Upper lobe of left lung (tissue), 6 donors: ENCODE measurements around the gene MSL2. TPM values are rescaled to one million over a fixed set of nuclear protein-coding genes. Genes with fewer than 3 reads are reported as not detected.
A peak's percentile ranks its signal among the peaks of the same experiment; 100 is the strongest.
"Not testable (repeated sequence)": the region's sequence is repeated elsewhere in the genome, so short reads cannot be mapped to it uniquely, and the experiment has no call there.

Experiments
- ATAC-seq, 2 donors: fragments of 200-7000 bp; cut with Tn5 transposase; one replicate each; pipeline ENCODE4 v1.9.1; 2022; ENCODE audit warnings: mild to moderate bottlenecking in 2 of 2, moderate library complexity in 2 of 2; ENCODE audit not compliant: low FRiP score in 2 of 2
- DNase-seq, 2 donors: peaks; one replicate each; pipeline ENCODE4 v3.0.0-alpha.2; 2019 to 2020
- H3K27ac ChIP-seq, 4 donors: fragments of 200-600 bp; sonication (generic); one replicate each; pipeline ENCODE4 v1.5.1; 2016 to 2019
- H3K27me3 ChIP-seq, 4 donors: fragments of 200-600 bp; sonication (generic); one replicate each; pipeline ENCODE4 v1.5.1; 2017 to 2019
- H3K36me3 ChIP-seq, 4 donors: fragments of 200-600 bp; sonication (generic); one replicate each; pipeline ENCODE4 v1.5.1; 2016 to 2019
- H3K4me1 ChIP-seq, 4 donors: fragments of 200-600 bp; sonication (generic); one replicate each; pipeline ENCODE4 v1.5.1; 2018 to 2019
- H3K4me3 ChIP-seq, 4 donors: fragments of 200-600 bp; sonication (generic); one replicate each; pipeline ENCODE4 v1.5.1; 2017 to 2019; ENCODE audit warnings: mild to moderate bottlenecking in 2 of 4, moderate library complexity in 1 of 4
- H3K9me3 ChIP-seq, 4 donors: fragments of 200-600 bp; sonication (generic); one replicate each; pipeline ENCODE4 v1.5.1; 2018 to 2019
- CTCF ChIP-seq, 6 experiments: fragments of 450-650 bp in 4 of 6; fragments of 200-600 bp in 2 of 6; sonication (generic) in 2 of 6; IDR thresholded peaks; one replicate each; pipeline ENCODE4 v1.5.1; 2016 to 2019; ENCODE audit warnings: antibody characterized with exemption in 6 of 6
- EP300 ChIP-seq, 4 donors: sonication (generic); formaldehyde crosslinking; IDR thresholded peaks; one replicate each; pipeline ENCODE4 v1.5.1; 2017; ENCODE audit warnings: antibody characterized with exemption in 4 of 4, control low read depth in 2 of 4
- POLR2A ChIP-seq, 4 donors: fragments of 450-650 bp; IDR thresholded peaks; one replicate each; pipeline ENCODE4 v1.5.1; 2016 to 2017; ENCODE audit warnings: antibody characterized with exemption in 4 of 4, mild to moderate bottlenecking in 2 of 4
- POLR2AphosphoS5 ChIP-seq, 2 donors: sonication (generic); formaldehyde crosslinking; IDR thresholded peaks; one replicate each; pipeline ENCODE4 v1.5.1; 2017; ENCODE audit warnings: antibody characterized with exemption in 2 of 2
- WGBS, 2 donors: methylation state at CpG; one replicate each; pipeline ENCODE4 v1.1.5; 2017 to 2018; 5-methylcytosine and 5-hydroxymethylcytosine counted together
- total RNA-seq, 6 donors: library from RNA; depleted of rRNA in 4 of 6; stranded (reverse); fragments of >200 nt in 4 of 6; gene quantifications; one replicate each; pipeline versions ENCODE4 v1.1.0 to v1.2.1, GENCODE V29; 2016 to 2021
- donor health status: DM: no; HTN: no; CAD: no; lungs with moderate emphysema.
- donor health status: DM: no; HTN: yes; CAD: no; lungs with severe emphysema.

MSL2 gene
- total RNA-seq, 6 donors from 2014 or later, result 15.1 to 42.6 (median 33.4) TPM

- H3K9me3 ChIP-seq, result no peaks in the 10 kb centered on the region
- no peak for DNase-seq
- H3K36me3 ChIP-seq, result no peaks in the 10 kb centered on the region
- peaks cover 30 to 79% (median 37%) of the 10 kb centered on the region in 4 donors for H3K4me1 ChIP-seq
- ATAC-seq, result no peak
- no peak for TF ChIP-seq POLR2AphosphoS5 (IDR thresholded peaks at IDR 0.05)
- no peak for TF ChIP-seq POLR2A (IDR thresholded peaks at IDR 0.05)
- TF ChIP-seq CTCF (IDR thresholded peaks at IDR 0.05), result no peak
- no peak for TF ChIP-seq EP300 (IDR thresholded peaks at IDR 0.05)
- no peak overlapping the region for H3K4me3 ChIP-seq
- H3K27ac ChIP-seq, result no peak overlapping the region
- H3K27me3 ChIP-seq, result no peaks in the 10 kb centered on the region
Observed at GRCh38 chr3:136173939-136174490, 22.1 kb downstream of the MSL2 start.

DNA sequence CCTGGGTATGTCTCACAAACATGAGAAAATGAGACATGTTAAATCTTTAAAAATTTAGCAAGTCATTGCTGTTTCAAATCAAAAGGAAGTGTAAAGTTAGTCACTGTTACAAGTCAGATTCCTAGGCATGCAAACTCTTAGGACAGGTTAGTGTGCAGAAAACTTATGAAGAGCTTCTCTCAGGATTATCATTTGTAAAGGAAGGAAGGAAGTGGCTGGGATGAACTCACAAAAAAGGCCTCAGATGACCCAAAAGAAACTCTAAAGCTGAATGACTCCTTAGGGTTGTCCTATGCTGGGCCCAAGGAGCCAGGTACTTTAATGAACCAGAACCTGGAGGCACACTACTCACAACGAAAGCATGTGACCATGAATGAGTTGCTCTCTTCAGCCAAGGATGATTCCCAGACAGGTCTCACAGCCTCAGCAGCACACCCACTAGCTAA lies 25.0 kb downstream of the MSL2 start:
- WGBS, 2 donors, result 39 to 45% methylated on average over 1 of the region's 1 CpG
- Histone ChIP-seq H3K4me3 (no peak overlapping the region), H3K9me3 (no peaks in the 10 kb centered on the region), H3K27me3 (no peaks in the 10 kb centered on the region), H3K36me3 (no peaks in the 10 kb centered on the region), H3K27ac (no peak overlapping the region), H3K4me1 (peaks cover 27 to 62% (median 30%) of the 10 kb centered on the region in 4 donors)
- DNase-seq (no peak), ATAC-seq (no peak)
- TF ChIP-seq CTCF (IDR thresholded peaks at IDR 0.05), result no peak
- no peak for TF ChIP-seq POLR2A (IDR thresholded peaks at IDR 0.05)
- TF ChIP-seq EP300 (IDR thresholded peaks at IDR 0.05), result no peak
- TF ChIP-seq POLR2AphosphoS5 (IDR thresholded peaks at IDR 0.05), result no peak

DNA sequence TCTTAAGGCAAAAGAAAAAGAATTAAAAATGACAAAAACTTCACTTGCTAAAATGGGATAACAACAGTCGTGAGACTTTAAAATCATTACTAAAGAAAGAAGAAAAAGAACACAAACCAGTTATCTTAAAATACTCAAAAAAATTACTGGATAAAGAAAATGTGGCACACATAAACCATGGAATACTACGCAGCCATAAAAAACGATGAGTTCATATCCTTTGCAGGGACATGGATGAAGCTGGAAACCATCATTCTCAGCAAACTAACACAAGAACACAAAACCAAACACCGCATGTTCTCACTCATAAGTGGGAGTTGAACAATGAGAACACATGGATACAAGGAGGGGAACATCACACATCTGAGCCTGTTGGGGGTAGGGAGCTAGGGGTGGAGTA lies 27.9 kb downstream of the MSL2 start:
- H3K4me1 ChIP-seq, result peaks cover 13 to 56% (median 27%) of the 10 kb centered on the region in 4 donors
- H3K4me3 ChIP-seq, H3K9me3 ChIP-seq, H3K27ac ChIP-seq, ATAC-seq, DNase-seq, H3K36me3 ChIP-seq, H3K27me3 ChIP-seq: not testable (repeated sequence)
- 93 to 95% methylated on average over 4 of the region's 4 CpGs for WGBS, 2 donors

GRCh38 chr3:136166507-136166906 lies 29.6 kb downstream of the MSL2 start:
- 58 to 60% methylated on average over 3 of the region's 3 CpGs for WGBS, 2 donors
- Histone ChIP-seq H3K27me3 (no peaks in the 10 kb centered on the region), H3K36me3 (no peaks in the 10 kb centered on the region), H3K9me3 (no peaks in the 10 kb centered on the region), H3K27ac (no peak overlapping the region), H3K4me3 (no peak overlapping the region), H3K4me1 (peaks cover 6 to 45% (median 31%) of the 10 kb centered on the region in 4 donors)
- TF ChIP-seq EP300 (IDR thresholded peaks at IDR 0.05) (no peak), CTCF (IDR thresholded peaks at IDR 0.05) (no peak)
- ATAC-seq (no peak), DNase-seq (no peak)

- Histone ChIP-seq H3K27ac (peak overlapping the region in 1 of 4 donors; percentile 46), H3K4me1 (peaks cover 0 to 27% (median 26%) of the 10 kb centered on the region in 4 donors)
- not testable (repeated sequence) for DNase-seq, H3K9me3 ChIP-seq, H3K27me3 ChIP-seq, H3K36me3 ChIP-seq, H3K4me3 ChIP-seq, ATAC-seq
Observed at GRCh38 chr3:136163607-136164006, 32.5 kb downstream of the MSL2 start.

DNA sequence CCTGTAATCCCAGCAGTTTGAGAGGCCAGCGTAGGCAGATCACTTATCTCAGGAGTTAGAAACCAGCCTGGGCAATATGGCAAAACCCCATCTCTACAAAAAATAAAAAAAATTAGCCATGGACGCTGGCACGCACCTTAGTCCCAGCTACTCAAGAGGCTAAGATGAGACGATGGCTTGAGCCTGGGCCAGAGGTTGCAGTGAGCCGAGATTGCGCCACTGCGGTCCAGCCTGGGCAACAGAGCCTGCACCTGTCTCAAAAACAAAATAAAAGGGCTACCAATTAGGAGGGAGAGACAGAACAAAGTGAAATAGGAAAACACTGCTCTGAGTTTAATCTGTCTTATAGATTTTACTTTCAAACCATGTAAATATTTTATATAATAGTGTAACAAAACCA lies 33.8 kb downstream of the MSL2 start:
- no peaks in the 10 kb centered on the region for H3K9me3 ChIP-seq
- peaks cover 0 to 31% (median 27%) of the 10 kb centered on the region in 4 donors for H3K4me1 ChIP-seq
- no peaks in the 10 kb centered on the region for H3K36me3 ChIP-seq
- H3K27me3 ChIP-seq, result no peaks in the 10 kb centered on the region
- WGBS, 2 donors, result 76 to 79% methylated on average over 7 of the region's 7 CpGs
- TF ChIP-seq POLR2AphosphoS5 (IDR thresholded peaks at IDR 0.05) (no peak), POLR2A (IDR thresholded peaks at IDR 0.05) (no peak), CTCF (IDR thresholded peaks at IDR 0.05) (no peak)
- no peak overlapping the region for H3K4me3 ChIP-seq
- ATAC-seq, result peak in 1 of 2 donors; percentile 44
- no peak overlapping the region for H3K27ac ChIP-seq
- DNase-seq, result peak; percentile 41 to 42
